Smooth muscle cell (in vitro differentiated cells): Measurements from ENCODE around the gene MED9. TPM values are rescaled to one million over a fixed set of nuclear protein-coding genes. Genes with fewer than 3 reads are reported as not detected.

Experiments used
- DNase-seq: peaks from one replicate; lab custom pipeline; 2025; ENCODE audit not compliant: unreplicated experiment; lab: John Stamatoyannopoulos, UW
- H2AFZ ChIP-seq: fragments of 200-600 bp; sonication (generic); 2 replicates; pipeline ENCODE4 v1.6.0; 2016; ENCODE audit warnings: antibody characterized with exemption, low read depth, mild to moderate bottlenecking
- H3F3A ChIP-seq: fragments of 200-600 bp; sonication (generic); 2 replicates; pipeline ENCODE4 v1.6.0; 2017; ENCODE audit warnings: antibody characterized with exemption, low read depth
- H3K27ac ChIP-seq: fragments of 200-600 bp; sonication (generic); 2 replicates; pipeline ENCODE4 v1.5.1; 2016; ENCODE audit warnings: low read depth, mild to moderate bottlenecking
- H3K27me3 ChIP-seq: fragments of 200-600 bp; sonication (generic); 2 replicates; pipeline ENCODE4 v1.6.1; 2016; ENCODE audit warnings: low read depth, mild to moderate bottlenecking
- H3K36me3 ChIP-seq: fragments of 200-600 bp; sonication (generic); 2 replicates; pipeline ENCODE4 v1.5.1; 2016; ENCODE audit warnings: low read depth
- H3K4me1 ChIP-seq: fragments of 200-600 bp; sonication (generic); 2 replicates; pipeline ENCODE4 v1.5.1; 2016; ENCODE audit warnings: low read depth
- H3K4me2 ChIP-seq: fragments of 200-600 bp; sonication (generic); 2 replicates; pipeline ENCODE4 v1.6.0; 2016; ENCODE audit warnings: mild to moderate bottlenecking
- H3K4me3 ChIP-seq: fragments of 200-600 bp; sonication (generic); 2 replicates; pipeline ENCODE4 v1.5.1; 2016; ENCODE audit warnings: mild to moderate bottlenecking
- H3K79me2 ChIP-seq: fragments of 200-600 bp; sonication (generic); 2 replicates; pipeline ENCODE4 v1.6.0; 2016; ENCODE audit warnings: low read depth, mild to moderate bottlenecking
- H3K9ac ChIP-seq: fragments of 200-600 bp; sonication (generic); 2 replicates; pipeline ENCODE4 v1.6.0; 2016; ENCODE audit warnings: low read depth
- H3K9me3 ChIP-seq: fragments of 200-600 bp; sonication (generic); replicated peaks from 2 replicates; pipeline ENCODE4 v1.5.1; 2016; ENCODE audit warnings: low read depth
- H4K20me1 ChIP-seq: fragments of 200-600 bp; sonication (generic); 2 replicates; pipeline ENCODE4 v1.6.0; 2016; ENCODE audit warnings: low read depth
- WGBS: methylation state at CpG from one replicate; pipeline ENCODE4 v1.1.7; 2016; ENCODE audit warnings: low lambda C conversion rate; 5-methylcytosine and 5-hydroxymethylcytosine counted together
- polyA plus RNA-seq: library from polyadenylated mRNA; unstranded; fragments of >200 nt; fragmentation: Nextera tagmentation; extraction: Ambion mirVana; gene quantifications from 2 replicates; pipeline ENCODE4 v1.2.1, GENCODE V29; 2016
- total RNA-seq: library from RNA; depleted of rRNA; stranded (reverse); fragments of >200 nt; gene quantifications from 2 replicates; pipeline ENCODE4 v1.2.3, GENCODE V29; 2014
- TF ChIP-seq, protein P1 (sequence below): fragments of 200-600 bp; sonication (generic); IDR thresholded peaks from 2 replicates; pipeline ENCODE4 v1.5.1; 2017; ENCODE audit warnings: borderline replicate concordance, mild to moderate bottlenecking, antibody characterized with exemption; ENCODE audit not compliant: insufficient read depth, poor library complexity, severe bottlenecking

The MED9 gene
- total and polyA plus RNA-seq, 2 experiments from 2014 or later, result 8.4 to 15.4 TPM

GRCh38 chr17:17455173-17455572 is 21.6 kb upstream of the MED9 start:
- TF ChIP-seq, protein P1, sequence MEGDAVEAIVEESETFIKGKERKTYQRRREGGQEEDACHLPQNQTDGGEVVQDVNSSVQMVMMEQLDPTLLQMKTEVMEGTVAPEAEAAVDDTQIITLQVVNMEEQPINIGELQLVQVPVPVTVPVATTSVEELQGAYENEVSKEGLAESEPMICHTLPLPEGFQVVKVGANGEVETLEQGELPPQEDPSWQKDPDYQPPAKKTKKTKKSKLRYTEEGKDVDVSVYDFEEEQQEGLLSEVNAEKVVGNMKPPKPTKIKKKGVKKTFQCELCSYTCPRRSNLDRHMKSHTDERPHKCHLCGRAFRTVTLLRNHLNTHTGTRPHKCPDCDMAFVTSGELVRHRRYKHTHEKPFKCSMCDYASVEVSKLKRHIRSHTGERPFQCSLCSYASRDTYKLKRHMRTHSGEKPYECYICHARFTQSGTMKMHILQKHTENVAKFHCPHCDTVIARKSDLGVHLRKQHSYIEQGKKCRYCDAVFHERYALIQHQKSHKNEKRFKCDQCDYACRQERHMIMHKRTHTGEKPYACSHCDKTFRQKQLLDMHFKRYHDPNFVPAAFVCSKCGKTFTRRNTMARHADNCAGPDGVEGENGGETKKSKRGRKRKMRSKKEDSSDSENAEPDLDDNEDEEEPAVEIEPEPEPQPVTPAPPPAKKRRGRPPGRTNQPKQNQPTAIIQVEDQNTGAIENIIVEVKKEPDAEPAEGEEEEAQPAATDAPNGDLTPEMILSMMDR, result no peak
- no peaks in the 10 kb centered on the region for H4K20me1 ChIP-seq
- H3K4me2 ChIP-seq, result no peak overlapping the region
- 97% methylated on average over 4 of the region's 4 CpGs for WGBS
- H3K36me3 ChIP-seq, result no peaks in the 10 kb centered on the region
- H3K27me3 ChIP-seq, result no peaks in the 10 kb centered on the region
- H3K9me3 ChIP-seq, result no peaks in the 10 kb centered on the region
- H3K27ac ChIP-seq, result no peak overlapping the region
- H3K79me2 ChIP-seq, result no peaks in the 10 kb centered on the region
- no peak overlapping the region for H2AFZ ChIP-seq
- no peaks in the 10 kb centered on the region for H3K4me1 ChIP-seq
- no peak for DNase-seq
- no peak overlapping the region for H3K9ac ChIP-seq
- no peak overlapping the region for H3K4me3 ChIP-seq
- H3F3A ChIP-seq, result no peaks in the 10 kb centered on the region

- 87% methylated on average over 19 of the region's 19 CpGs for WGBS
- TF ChIP-seq, protein P1, result no peak
- H3K9ac ChIP-seq, result no peak overlapping the region
- no peaks in the 10 kb centered on the region for H4K20me1 ChIP-seq
- H3K4me1 ChIP-seq, result no peaks in the 10 kb centered on the region
- H3K27me3 ChIP-seq, result no peaks in the 10 kb centered on the region
- no peak overlapping the region for H2AFZ ChIP-seq
- no peaks in the 10 kb centered on the region for H3F3A ChIP-seq
- no peak overlapping the region for H3K4me2 ChIP-seq
- no peak for DNase-seq
- no peak overlapping the region for H3K27ac ChIP-seq
- H3K79me2 ChIP-seq, result no peaks in the 10 kb centered on the region
- no peaks in the 10 kb centered on the region for H3K36me3 ChIP-seq
- H3K4me3 ChIP-seq, result no peak overlapping the region
- no peaks in the 10 kb centered on the region for H3K9me3 ChIP-seq
Measured at GRCh38 chr17:17456251-17456650, 20.5 kb upstream of the MED9 start.

DNA sequence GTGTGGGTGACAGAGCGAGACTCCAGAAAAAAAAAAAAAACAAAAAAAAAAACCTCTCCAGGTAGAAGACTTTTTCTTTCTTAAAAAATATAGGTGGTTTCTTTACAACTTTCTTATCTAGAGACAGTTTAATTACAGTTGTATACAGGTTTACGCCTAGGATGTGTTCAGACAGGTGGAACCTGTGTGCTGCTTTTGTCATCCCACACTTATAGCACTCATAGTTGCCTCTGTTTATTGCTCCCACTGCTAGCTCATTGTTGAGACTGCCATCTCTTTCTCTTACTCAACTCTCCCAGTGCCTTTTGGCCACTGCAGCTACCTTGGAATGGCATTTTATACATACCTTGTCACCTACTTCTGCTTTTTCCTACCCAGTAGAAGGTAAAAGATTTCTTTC is 19.1 kb upstream of the MED9 start:
- 85% methylated on average over 2 of the region's 2 CpGs for whole genome bisulfite sequencing
- no peaks in the 10 kb centered on the region for H4K20me1 ChIP-seq
- TF ChIP-seq, protein P1, result no peak
- H2AFZ ChIP-seq, result no peak overlapping the region
- no peaks in the 10 kb centered on the region for H3K36me3 ChIP-seq
- H3K4me1 ChIP-seq, result no peaks in the 10 kb centered on the region
- H3F3A ChIP-seq, result no peaks in the 10 kb centered on the region
- H3K9me3 ChIP-seq, result no peaks in the 10 kb centered on the region
- no peak overlapping the region for H3K9ac ChIP-seq
- H3K27ac ChIP-seq, result no peak overlapping the region
- H3K4me3 ChIP-seq, result no peak overlapping the region
- no peak overlapping the region for H3K4me2 ChIP-seq
- H3K79me2 ChIP-seq, result no peaks in the 10 kb centered on the region
- DNase-seq, result no peak
- H3K27me3 ChIP-seq, result no peaks in the 10 kb centered on the region

DNA sequence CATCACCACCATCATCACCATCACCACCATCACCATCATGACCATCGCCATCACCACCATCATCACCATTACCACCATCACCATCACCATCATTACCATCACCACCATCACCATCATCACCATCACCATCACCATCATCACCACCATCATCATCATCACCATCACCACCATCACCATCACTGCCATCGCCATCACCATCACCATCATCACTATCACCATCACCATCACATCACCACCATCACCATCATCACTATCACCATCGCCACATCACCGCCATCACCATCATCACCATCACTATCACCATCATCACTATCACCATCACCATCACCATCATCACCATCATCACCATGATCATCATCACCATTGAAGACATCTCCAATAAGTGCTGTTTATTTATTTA is 16.8 kb upstream of the MED9 start:
- H3K36me3 ChIP-seq, result no peaks in the 10 kb centered on the region
- no peak overlapping the region for H3K9ac ChIP-seq
- H3K27ac ChIP-seq, result no peak overlapping the region
- no peak for DNase-seq
- no peak overlapping the region for H3K4me2 ChIP-seq
- no peaks in the 10 kb centered on the region for H4K20me1 ChIP-seq
- no peaks in the 10 kb centered on the region for H3K4me1 ChIP-seq
- 90% methylated on average over 4 of the region's 4 CpGs for WGBS
- no peaks in the 10 kb centered on the region for H3K79me2 ChIP-seq
- H3K4me3 ChIP-seq, result no peak overlapping the region
- no peak overlapping the region for H2AFZ ChIP-seq
- H3K27me3 ChIP-seq, result no peaks in the 10 kb centered on the region
- TF ChIP-seq, protein P1, result no peak
- no peaks in the 10 kb centered on the region for H3K9me3 ChIP-seq
- no peaks in the 10 kb centered on the region for H3F3A ChIP-seq
